HG03039 (cell line): ENCODE measurements around the gene STBD1.
A peak's percentile ranks its signal among the peaks of the same experiment; 100 is the strongest.
"Not testable (repeated sequence)": the region's sequence is repeated elsewhere in the genome, so short reads cannot be mapped to it uniquely, and the experiment has no call there.

Experiments
- ATAC-seq: cut with Tn5 transposase; IDR thresholded peaks from one replicate; pipeline ENCODE4 v1.9.1; 2021; ENCODE audit warnings: mild to moderate bottlenecking, moderate library complexity; ENCODE audit not compliant: unreplicated experiment

Gene STBD1

DNA sequence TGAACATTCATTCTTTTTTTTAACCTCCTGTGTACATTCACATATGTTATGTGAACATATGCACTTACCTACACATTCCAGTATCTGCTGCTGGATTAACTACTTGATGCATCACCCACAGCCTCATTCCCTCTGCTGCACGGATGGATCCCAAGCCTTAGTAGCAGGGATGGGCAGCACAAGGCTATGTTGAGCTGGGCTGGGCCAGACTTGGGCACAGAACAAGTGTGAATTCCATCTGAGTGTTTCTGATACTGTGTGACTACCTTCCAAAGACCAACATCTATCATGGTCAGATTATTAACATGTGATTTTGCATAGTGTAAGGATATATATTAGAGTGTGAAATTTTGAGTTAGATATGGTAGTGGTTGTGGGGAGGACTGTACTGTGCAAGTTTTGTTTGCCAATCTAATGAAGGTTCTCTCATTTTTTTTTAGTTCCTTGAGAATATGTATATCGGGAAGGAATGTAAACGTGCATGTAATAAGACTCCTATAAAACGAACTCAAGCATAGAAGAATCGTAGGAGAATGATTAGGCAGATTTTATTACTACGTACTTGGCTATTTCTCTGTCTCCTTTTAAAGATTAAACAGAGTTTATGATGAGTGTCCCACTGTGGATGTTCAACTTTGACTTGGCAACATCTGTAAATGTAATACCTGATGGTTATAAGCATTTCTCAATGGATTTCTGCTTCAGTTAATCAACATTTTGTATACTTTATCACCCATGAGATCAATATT, 23.4 kb upstream of the STBD1 start:
- ATAC-seq, result no peak

DNA sequence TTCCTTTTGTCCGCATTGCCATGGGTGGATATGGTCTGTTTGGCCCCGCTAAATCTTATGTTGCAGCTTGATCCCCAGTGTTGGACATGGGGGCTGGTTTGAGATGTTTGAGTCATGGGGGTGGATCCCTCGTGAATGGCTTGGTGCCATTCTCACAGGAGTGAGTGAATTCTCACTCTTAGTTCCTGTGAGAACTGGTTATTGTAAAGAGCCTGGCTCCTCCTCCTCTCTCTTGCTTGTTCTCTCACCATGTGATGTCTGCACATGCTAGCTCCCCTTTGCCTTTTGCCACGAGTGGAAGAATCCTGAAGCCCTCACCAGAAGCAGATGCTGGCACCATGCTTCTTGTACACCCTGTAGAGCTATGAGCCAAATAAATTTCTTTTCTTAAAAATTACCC, 22.6 kb upstream of the STBD1 start:
- no peak for ATAC-seq

GRCh38 chr4:76287811-76288210, 18.7 kb upstream of the STBD1 start:
- not testable (repeated sequence) for ATAC-seq

DNA sequence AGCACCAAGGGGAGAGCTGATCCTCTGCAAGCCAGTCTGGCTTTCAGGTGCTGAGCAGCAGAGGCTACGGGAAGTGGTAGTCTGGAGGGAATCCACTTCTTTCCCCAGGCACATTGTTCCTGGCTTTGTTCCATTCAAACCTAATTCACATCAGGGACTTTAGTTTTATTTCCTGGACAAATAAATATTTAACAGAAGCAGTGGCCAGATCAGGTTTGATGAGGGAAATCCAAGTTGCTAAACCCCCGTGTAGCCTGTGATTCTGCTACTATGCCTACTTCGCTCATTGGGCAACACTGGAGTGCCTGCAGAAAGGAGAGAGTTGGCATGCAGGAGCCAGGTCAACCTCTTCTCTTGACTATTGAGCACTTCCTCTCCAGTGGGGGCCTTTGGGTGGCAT, 13.8 kb upstream of the STBD1 start:
- no peak for ATAC-seq

GRCh38 chr4:76293772-76294171, 12.8 kb upstream of the STBD1 start:
- no peak for ATAC-seq

DNA sequence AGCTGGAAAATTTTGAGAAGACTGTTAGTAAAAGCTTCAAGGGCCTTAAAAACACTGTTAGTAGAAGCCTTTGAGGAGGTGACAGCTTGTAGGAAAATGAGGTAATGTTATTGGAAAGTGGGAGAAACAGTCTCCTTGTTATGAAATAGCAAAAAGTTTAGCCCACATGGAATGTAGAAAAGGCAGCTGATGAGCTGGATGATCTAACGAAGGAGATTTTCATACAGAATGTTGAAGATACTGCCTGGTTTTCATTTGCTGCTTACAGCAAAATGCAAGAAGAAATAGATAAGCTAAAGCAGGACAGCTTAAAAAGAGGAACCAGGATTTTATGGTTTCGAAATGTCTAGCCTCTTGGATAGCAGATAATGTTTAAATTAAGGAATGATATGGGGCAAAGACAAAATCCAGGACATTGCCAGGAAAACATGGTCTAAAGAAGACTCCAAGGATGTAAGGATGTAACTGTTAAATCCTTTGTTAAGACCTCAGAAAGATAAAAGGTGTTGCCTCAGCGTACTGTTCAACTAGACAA, 10.2 kb upstream of the STBD1 start:
- no peak for ATAC-seq

DNA sequence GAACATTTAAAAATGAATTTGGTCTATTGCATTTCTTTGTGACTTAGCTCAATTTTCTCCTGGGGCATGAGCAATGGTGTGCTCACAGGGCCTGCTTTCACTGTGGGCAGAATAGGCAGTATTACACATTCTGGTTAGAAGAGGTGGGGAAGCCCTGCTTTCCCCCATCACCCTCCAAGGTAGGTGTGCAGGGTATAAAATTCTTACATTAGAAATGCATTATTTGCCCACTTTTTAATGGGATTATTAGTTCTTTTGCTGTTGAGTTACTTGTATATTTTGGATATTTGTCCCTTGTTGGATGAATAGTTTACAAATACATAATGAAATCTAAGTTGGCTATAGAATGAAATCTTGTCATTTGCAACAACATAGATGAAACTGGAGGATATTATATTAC, 8.3 kb upstream of the STBD1 start:
- ATAC-seq, result no peak

- ATAC-seq, result no peak
Measured at GRCh38 chr4:76300012-76300411, 6.5 kb upstream of the STBD1 start.

DNA sequence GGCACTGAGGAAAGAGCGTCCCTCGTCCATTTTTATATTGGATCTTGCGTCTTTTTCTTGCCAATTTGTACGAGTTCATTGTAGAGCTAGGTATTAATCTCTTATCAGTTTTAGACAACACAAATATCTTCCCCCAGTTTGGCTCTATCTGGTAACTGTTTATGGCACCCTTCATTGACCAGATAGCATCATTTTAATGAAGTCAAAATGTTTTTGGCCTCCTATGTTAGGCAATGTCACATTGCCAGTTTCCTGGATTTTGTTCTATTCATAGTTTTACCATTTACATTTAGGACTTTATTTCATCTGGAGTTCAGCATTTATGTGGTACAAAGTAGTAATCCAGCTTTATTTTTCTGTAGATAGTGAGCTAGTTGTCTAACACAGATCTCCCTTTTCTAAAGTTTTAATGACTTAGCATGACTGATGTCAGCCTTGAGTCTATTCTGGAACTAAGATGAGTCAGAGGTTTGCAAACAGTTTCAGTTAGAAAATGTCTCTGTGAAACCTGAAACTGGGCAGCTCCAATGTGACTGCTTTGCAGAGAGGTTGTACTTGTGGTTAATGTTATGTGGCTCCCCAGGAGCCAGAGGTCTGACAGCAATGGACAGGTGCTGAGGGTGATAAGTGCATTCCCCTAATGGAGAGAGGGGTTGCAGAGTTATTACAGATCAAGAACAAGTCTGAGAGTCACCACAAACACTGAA, 5.3 kb upstream of the STBD1 start:
- ATAC-seq, result peak; percentile 98

DNA sequence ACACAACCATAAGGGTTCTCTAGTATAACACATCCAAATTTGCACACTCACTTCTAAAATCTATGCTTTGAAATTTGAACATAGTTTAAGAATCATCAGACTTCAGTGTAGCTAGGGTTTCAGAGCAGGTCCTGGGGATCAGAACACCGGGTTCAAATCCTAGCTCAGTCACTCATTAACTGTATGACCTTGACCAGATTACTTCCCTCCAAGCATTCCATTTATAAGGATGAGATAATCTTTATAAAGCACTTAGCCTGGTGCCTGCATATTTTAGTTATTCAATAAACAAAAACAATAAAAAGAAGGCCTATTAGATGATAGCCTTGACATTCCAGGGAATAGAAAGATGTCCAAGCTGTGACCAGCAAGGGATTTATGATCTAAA, 4.8 kb upstream of the STBD1 start:
- no peak for ATAC-seq

GRCh38 chr4:76302826-76303438, 3.6 kb upstream of the STBD1 start:
- ATAC-seq, result no peak

GRCh38 chr4:76305033-76305687, 1.4 kb upstream of the STBD1 start:
- no peak for ATAC-seq

- ATAC-seq, result no peak
Measured at GRCh38 chr4:76306882-76307659, 538 bp downstream of the STBD1 start.

GRCh38 chr4:76307660-76308014, 1.1 kb downstream of the STBD1 start:
- no peak for ATAC-seq

DNA sequence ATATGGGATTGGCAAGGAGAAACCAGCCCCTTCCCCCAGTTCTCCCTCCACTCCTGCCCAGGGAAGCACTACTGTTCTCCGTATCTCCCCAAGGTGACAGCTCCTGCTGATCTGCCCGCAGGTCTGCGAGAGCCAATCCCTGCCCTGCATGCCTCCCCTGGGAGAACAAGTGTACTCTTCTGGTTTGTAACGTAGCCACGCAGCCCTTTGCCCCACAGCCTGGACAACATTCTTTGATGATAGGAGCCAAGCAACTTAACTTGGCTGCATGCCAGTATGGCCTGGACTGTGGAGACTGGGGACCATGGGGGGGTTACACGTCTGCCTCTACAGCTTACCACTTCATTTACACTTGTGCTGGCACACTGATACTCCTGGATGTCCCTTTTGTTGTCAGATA, 2.0 kb downstream of the STBD1 start:
- no peak for ATAC-seq

DNA sequence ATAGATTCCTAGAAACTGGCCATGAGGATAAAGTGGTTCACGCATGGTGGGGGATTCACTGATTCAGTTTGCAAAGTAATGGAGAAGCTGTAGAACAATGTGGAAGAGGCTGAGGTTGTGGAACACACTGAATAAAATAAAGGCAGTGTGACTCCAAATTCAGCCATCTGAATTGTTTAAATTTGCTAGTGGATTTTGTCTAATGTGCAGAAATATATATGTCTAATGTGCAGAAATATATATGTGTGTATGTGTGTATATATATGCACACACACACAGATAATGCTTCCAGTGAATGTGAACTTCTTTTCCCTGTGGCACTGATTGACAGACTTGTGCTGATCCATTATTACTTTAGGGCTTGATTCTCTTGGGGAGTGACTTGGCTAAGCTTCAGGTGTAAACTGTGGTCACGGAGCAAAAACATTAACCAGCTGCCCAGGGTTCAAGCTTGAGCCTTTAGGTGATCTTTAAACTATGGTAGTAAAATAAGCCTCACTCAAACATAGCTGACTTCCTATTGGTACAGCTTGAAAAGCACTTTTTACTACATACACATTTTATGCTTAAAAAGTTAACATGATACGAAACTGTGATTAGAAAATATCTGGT, 3.5 kb downstream of the STBD1 start:
- ATAC-seq, result no peak

DNA sequence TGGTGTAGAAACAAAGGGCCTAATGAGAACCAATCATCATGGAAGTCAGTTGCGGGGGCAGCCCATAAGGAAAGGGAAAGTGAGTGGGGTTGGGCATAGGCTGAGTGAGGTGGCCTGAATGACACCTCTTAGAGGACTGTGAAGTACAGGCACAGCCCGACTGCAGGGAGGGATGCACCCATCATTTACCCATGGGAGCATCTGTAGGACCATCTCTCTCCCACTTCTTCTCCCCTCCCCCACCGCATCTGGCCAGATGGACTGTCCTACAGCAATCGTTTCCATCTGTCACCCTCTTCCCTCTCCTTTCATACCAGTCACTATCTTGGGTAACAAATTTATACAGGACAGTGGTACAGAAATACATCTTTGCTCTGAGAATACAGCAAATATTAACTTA, 4.2 kb downstream of the STBD1 start:
- ATAC-seq, result no peak

- no peak for ATAC-seq
Measured at GRCh38 chr4:76311896-76312331, 5.4 kb downstream of the STBD1 start.

DNA sequence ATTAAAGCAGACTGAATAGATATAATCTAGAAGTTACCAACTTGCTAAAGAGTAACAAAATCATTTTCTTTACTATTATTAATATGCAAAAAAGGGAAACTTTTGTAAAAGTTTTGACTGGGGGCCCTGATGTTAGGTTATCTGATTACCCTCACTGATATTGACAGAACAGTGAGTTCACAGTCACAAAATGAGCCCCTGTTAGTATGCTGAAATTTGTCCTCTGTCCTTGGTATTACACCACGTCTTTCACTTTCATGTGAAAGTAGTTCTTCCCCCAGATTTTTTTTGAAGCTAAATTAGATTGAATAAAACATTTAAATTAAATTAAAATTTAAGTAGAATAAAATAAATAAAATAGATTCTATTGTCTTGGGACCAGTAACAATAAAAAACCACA, 5.9 kb downstream of the STBD1 start:
- no peak for ATAC-seq

DNA sequence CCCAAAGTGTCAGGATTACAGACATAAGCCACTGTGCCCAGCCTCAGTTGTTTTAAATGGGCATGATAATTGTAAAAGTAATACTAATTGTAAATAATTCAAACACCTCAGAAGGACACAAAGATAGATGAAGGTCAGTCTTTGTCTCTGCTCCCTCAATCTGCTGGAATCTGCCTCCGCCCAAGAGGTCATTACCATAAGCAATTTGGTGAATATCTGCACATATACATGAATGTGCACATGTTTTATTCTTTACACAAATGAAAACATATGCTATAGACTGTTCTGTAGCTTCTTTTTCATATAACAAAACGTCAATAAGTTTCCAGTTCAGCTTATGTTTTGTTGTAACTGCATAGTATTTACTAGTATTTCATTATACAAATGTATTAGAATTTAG, 7.0 kb downstream of the STBD1 start:
- no peak for ATAC-seq
